GM15510 (cell line): ENCODE measurements around the gene CLASRP.

ENCODE experiments used
- POLR2A ChIP-seq: IDR thresholded peaks from 3 replicates; pipeline ENCODE4 v1.6.1; 2011; ENCODE audit warnings: borderline replicate concordance; ENCODE audit not compliant: insufficient read length; ENCODE audit errors: extremely low read depth

Gene CLASRP

DNA sequence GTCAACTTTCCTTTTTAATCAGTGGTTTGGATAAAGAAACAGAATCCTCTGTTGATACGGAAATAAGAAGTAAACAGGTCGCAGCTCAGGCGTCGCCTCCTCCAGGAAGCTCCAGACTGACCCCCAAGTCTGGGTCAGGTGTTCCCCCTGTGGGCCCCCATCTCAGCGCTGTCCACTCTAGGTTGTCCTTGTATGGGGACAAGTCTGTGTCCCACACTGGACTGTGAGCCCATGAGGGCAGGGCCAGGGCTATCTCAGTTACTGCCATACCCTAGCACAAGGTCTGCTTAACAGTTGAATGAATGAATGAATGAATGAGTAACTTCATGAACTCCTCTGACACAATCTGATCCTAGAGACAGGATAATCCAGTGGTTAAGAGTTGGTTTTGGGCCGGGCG lies 7.5 kb downstream of the CLASRP start:
- no peak for TF ChIP-seq POLR2A

DNA sequence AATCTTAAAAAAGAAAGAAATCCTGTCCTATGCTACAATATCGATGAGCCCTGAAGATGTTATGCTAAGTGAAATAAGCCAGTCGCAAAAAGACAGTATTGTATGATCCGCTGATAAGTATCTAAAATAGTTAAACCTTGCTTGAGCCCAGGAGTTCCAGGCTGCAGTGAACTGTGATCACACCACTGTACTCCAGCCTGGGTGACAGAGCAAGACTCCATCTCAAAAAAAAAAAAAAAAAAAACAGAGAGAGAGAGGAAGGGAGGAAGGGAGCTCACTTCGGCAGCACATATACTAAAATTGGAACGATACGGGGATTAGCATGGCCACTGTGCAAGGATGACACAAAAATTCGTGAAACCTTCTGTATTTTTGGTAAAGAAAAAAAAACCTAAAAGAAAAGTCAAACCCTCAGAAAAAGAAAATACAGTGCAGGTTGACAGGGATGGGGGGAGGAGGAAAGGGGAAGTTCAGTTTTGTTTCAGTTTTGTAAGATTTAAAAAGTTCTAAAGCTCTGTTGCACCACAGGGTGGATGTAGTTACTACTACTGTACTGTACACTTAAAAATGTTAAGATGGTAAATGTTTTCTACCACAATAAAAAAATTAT lies 8.4 kb downstream of the CLASRP start:
- TF ChIP-seq POLR2A, result no peak

- TF ChIP-seq POLR2A, result no peak
Observed at GRCh38 chr19:45049073-45049736, 10.4 kb downstream of the CLASRP start.

GRCh38 chr19:45050036-45050435 lies 11.2 kb downstream of the CLASRP start:
- no peak for TF ChIP-seq POLR2A

- no peak for TF ChIP-seq POLR2A
Observed at GRCh38 chr19:45051929-45052579, 13.2 kb downstream of the CLASRP start.

- TF ChIP-seq POLR2A, result no peak
Observed at GRCh38 chr19:45056831-45057230, 18.0 kb downstream of the CLASRP start.

DNA sequence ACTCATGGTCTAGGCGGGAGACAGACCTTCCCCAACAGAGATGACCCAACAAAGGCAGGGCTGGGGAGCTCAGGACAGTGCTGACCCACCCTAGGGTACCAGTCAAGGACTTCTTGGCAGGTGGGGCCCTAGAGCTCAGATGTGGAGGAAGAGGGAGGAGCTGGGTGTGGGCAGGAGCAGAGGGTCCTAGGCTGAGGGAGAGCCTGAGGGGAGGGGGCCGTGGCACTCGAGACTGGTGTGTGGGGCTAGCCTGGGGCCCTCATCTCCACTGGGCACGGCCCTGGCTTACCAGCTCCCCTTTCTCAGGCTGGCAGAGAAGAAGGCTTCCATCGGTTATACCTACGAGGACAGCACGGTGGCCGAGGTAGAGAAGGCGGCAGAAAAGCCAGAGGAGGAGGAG lies 18.6 kb downstream of the CLASRP start:
- TF ChIP-seq POLR2A, result no peak

- no peak for TF ChIP-seq POLR2A
Observed at GRCh38 chr19:45058622-45059159, 19.8 kb downstream of the CLASRP start.

DNA sequence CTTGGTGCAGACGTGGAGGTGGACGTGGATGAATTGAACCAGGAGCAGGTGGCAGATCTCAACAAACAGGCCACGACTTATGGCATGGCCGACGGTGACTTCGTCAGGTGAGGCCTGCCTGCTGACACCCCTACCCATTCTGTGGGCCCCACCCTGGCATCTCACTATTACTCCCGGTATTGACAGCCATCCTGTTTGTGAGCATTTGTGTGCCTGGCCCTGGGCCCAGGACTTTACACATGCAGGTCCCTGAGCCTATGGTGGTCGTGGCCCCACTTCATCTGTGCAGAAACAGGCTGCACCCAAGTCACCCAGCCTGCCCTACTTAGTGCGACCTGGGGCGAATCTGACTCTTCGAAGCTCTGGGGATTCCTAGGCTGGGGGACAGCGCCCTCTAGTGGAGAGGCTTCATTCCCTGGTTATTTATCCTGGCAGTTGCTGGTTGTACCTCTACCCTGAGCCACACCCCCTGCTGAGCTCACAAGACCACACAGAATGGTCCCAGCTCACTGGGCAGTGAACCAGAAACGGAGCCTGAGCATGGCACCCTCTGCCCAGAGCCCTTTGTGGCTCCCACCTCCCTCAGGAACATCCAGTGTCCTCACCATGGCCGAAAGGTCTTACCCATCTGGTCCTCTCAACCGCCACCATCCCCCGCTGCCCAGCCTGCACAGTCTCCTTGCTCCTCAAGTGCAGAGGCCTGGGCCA lies 20.6 kb downstream of the CLASRP start:
- TF ChIP-seq POLR2A, result no peak

DNA sequence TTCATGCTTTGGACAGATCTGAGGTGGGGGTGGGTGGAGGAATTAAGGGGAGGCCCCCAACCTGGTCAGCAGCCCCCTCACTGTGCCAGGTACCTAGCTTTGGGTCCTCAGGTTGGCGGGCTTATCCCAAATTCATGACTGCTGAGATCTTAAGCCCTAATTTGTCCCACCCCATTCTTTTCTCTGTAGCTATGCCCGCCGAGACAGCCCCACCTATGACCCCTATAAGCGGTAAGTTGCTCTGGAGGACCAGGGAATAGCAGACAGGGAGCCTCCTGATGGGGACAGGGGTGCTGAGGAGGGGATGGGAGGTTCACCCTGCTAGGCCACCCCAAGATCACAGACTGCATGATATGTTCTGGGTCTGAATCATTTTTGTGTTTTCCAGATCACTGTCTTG lies 23.1 kb downstream of the CLASRP start:
- no peak for TF ChIP-seq POLR2A

DNA sequence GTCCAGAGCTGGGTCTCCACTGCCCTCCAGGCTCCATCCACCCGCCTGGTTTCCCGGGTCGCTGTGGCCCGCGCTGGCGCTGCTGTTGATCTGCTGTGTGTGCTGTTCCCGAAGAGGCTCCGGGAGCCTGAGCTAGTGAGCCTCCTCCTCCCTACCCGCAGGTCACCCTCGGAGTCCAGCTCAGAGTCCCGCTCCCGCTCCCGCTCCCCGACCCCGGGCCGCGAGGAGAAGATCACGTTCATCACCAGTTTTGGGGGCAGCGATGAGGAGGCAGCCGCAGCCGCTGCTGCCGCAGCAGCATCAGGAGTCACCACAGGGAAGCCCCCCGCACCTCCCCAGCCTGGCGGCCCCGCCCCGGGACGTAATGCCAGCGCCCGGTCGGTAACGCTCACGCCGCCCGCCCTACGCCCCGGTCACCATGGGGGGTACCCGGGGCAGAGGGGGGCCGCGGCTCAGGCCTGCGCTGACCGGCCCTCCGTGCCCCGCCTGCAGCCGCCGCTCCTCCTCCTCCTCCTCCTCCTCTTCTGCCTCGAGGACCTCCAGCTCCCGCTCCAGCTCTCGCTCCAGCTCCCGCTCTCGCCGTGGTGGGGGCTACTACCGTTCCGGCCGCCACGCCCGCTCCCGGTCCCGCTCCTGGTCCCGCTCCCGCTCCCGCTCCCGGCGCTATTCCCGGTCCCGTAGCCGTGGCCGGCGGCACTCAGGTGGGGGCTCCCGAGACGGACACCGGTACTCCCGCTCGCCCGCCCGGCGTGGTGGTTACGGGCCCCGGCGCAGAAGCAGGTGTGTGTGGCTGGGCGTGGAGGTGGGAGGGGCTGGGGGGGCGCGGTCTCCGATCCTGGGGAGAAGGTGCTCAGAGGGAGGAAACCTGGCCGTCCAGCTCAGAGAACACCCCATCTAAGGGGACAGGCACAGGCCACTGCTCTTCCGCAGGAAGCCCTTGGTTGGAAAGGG lies 25.3 kb downstream of the CLASRP start:
- no peak for TF ChIP-seq POLR2A

GRCh38 chr19:45066921-45067661 lies 28.2 kb downstream of the CLASRP start:
- no peak for TF ChIP-seq POLR2A

DNA sequence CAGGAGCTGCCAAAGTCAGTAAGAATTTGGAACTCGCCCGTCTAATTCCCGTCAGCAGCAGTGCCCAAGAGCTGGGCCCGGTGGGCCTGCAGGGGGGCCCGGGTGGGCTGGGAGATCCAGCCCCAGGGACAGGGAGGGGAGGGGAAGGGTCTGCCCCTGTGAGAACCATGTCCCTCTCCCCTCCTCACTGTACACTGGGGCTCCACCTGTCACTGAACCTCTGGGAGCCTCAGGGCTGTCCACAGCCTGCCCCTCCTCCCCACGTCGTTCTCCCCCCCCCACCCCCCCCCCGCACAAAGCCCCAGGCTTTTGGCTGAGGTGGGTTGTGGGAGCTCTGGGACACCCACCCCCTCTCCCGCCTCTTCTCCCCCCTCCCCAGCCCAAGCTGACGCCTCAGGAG lies 29.2 kb downstream of the CLASRP start:
- TF ChIP-seq POLR2A, result no peak
